OCI-LY7 (cell line): Measurements from ENCODE around the gene LRRC7.

ENCODE experiments used
- EZH2phosphoT487 ChIP-seq: fragments of 200-600 bp; sonication (generic); IDR thresholded peaks from 2 replicates; pipeline ENCODE4 v1.6.1; 2018; ENCODE audit warnings: low read depth, borderline replicate concordance, mild to moderate bottlenecking, mixed run types, antibody characterized with exemption, low read length, moderate library complexity, mixed read lengths
- TF ChIP-seq, protein P1 (sequence below): fragments of 200-600 bp; sonication (generic); conservative IDR thresholded peaks from 2 replicates; pipeline ENCODE4 v1.5.1; 2014; ENCODE audit warnings: mild to moderate bottlenecking, antibody characterized with exemption, low read length, moderate library complexity, mixed read lengths

DNA sequence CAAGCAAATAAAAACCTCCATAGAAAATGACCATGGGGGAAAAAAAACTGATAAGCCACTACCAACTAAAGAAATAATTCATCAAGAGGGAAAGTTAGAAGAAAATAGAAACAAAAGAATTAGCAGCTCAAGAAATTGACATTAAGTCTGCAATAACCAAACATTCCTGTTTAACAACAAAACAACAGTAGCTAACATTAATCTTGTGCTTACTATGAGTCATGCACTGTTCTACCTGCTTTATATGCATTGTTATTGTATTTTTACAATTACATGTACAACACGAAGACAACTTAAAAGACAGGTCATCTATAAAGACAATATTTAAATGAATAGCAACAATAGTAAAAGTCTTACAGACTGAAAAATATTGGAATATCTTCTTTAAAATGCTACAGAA lies 34.4 kb upstream of the LRRC7 start:
- TF ChIP-seq, protein P1, sequence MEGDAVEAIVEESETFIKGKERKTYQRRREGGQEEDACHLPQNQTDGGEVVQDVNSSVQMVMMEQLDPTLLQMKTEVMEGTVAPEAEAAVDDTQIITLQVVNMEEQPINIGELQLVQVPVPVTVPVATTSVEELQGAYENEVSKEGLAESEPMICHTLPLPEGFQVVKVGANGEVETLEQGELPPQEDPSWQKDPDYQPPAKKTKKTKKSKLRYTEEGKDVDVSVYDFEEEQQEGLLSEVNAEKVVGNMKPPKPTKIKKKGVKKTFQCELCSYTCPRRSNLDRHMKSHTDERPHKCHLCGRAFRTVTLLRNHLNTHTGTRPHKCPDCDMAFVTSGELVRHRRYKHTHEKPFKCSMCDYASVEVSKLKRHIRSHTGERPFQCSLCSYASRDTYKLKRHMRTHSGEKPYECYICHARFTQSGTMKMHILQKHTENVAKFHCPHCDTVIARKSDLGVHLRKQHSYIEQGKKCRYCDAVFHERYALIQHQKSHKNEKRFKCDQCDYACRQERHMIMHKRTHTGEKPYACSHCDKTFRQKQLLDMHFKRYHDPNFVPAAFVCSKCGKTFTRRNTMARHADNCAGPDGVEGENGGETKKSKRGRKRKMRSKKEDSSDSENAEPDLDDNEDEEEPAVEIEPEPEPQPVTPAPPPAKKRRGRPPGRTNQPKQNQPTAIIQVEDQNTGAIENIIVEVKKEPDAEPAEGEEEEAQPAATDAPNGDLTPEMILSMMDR, result no peak
- no peak for TF ChIP-seq EZH2phosphoT487
